ENCODE results near the gene GATA2. TPM values are rescaled to one million over a fixed set of nuclear protein-coding genes. Genes with fewer than 3 reads are reported as not detected.

The GATA2 gene
- polyA plus RNA-seq, 3 donors = 0.07 to 0.36 TPM; not detected in 1

DNA sequence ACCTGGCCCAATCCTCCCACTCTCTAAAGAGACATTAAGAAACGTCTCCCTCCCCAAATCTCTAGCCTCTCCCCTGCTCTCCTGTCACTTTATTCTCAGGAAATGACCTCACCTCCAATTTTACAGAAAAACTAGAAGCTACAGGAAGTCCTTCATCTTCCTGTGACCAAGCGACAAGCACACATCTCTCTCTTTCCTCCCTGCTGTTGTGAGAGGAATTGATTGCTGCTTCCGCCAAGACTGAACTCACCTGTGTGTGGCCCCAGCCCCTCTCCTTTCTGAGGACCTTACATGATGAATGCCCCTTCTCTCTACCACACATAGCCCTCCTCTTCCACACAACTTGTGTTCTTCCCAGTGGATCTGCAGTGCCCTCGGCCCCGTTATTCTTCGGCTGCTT, 44.5 kb downstream of the GATA2 start:
- no peak overlapping the region for H3K4me3 Mint-ChIP-seq
- peaks cover 5% of the 10 kb centered on the region for H3K4me1 Mint-ChIP-seq

DNA sequence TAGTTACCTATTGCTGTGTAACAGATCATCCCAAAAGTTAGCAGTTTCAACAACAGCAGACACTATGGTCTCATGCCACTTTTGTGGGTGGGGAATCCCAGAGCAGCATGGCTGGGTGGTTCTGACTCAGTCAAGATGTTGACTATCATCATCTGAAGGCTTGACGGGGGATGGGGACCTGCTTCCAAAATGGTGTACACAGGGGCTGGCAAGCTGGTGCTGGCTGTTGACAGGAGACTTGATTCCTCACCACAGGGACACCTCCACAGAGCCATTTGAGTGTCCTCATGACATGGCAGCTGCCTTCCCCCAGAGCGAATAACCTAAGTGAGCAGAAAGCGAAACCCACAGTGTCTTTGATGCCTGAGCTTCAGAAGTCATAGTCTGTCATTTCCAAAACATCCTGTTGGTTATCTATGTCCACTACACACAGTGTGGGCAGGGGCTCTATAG, 45.4 kb downstream of the GATA2 start:
- Mint-ChIP-seq H3K4me3 (no peak overlapping the region), H3K9me3 (peaks cover 0 to 7% (median 3%) of the 10 kb centered on the region in 7 donors), H3K36me3 (no peaks in the 10 kb centered on the region), H3K4me1 (peaks cover 5% of the 10 kb centered on the region), H3K27me3 (ENCODE audit: low read depth in 3 of 3) (peaks cover 13 to 26% (median 18%) of the 10 kb centered on the region in 3 donors), H3K27ac (no peak overlapping the region)
- Histone ChIP-seq H3K4me3 (replicated peaks in 1 of 3; ENCODE audit: low read depth in 2 of 3, low read length in 3 of 3) (no peak overlapping the region), H2AFZ (ENCODE audit: insufficient read depth, low read depth, low read length, poor library complexity, severe bottlenecking) (no peak overlapping the region), H4K20me1 (ENCODE audit: insufficient read depth, low read length) (no peaks in the 10 kb centered on the region), H3K4me1 (ENCODE audit: control insufficient read depth in 1 of 2, insufficient read depth in 2 of 2, low read length in 2 of 2) (no peaks in the 10 kb centered on the region), H3K36me3 (replicated peaks in 1 of 2; ENCODE audit: control insufficient read depth in 1 of 2, insufficient read depth in 2 of 2, low read length in 2 of 2) (no peaks in the 10 kb centered on the region), H3K9me3 (replicated peaks in 1 of 2; ENCODE audit: control insufficient read depth in 1 of 2, insufficient read depth in 1 of 2, low read length in 2 of 2) (no peaks in the 10 kb centered on the region), H3K9ac (ENCODE audit: insufficient read depth, low read length, poor library complexity, severe bottlenecking) (no peak overlapping the region), H3K27me3 (ENCODE audit: control insufficient read depth in 2 of 2, insufficient read depth in 2 of 2, low read length in 2 of 2) (peaks cover 0 to 9% of the 10 kb centered on the region in 2 donors), H3K27ac (ENCODE audit: low read depth in 1 of 2, low read length in 2 of 2) (no peak overlapping the region), H3K4me2 (replicated peaks; ENCODE audit: extremely low read depth, low read length, poor library complexity, severe bottlenecking) (no peak overlapping the region), H3K79me2 (ENCODE audit: insufficient read depth, low read length) (no peaks in the 10 kb centered on the region)
- TF ChIP-seq, protein P1, sequence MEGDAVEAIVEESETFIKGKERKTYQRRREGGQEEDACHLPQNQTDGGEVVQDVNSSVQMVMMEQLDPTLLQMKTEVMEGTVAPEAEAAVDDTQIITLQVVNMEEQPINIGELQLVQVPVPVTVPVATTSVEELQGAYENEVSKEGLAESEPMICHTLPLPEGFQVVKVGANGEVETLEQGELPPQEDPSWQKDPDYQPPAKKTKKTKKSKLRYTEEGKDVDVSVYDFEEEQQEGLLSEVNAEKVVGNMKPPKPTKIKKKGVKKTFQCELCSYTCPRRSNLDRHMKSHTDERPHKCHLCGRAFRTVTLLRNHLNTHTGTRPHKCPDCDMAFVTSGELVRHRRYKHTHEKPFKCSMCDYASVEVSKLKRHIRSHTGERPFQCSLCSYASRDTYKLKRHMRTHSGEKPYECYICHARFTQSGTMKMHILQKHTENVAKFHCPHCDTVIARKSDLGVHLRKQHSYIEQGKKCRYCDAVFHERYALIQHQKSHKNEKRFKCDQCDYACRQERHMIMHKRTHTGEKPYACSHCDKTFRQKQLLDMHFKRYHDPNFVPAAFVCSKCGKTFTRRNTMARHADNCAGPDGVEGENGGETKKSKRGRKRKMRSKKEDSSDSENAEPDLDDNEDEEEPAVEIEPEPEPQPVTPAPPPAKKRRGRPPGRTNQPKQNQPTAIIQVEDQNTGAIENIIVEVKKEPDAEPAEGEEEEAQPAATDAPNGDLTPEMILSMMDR (IDR thresholded peaks at IDR 0.05) = no peak
- DNase-seq = no peak
- intact Hi-C loops (cut with micrococcal nuclease) = no loop called here
- 96% methylated on average over 3 of the region's 3 CpGs for WGBS (ENCODE audit: insufficient coverage)

More for the DNA sequence above, 44.5 kb downstream of the GATA2 start:
- Histone ChIP-seq H3K27ac (ENCODE audit: low read depth in 1 of 2, low read length in 2 of 2) (no peak overlapping the region), H3K79me2 (ENCODE audit: insufficient read depth, low read length) (no peaks in the 10 kb centered on the region), H3K9me3 (replicated peaks in 1 of 2; ENCODE audit: control insufficient read depth in 1 of 2, insufficient read depth in 1 of 2, low read length in 2 of 2) (no peaks in the 10 kb centered on the region), H3K4me2 (replicated peaks; ENCODE audit: extremely low read depth, low read length, poor library complexity, severe bottlenecking) (no peak overlapping the region), H3K27me3 (ENCODE audit: control insufficient read depth in 2 of 2, insufficient read depth in 2 of 2, low read length in 2 of 2) (peaks cover 0 to 16% of the 10 kb centered on the region in 2 donors), H3K9ac (ENCODE audit: insufficient read depth, low read length, poor library complexity, severe bottlenecking) (no peak overlapping the region), H3K4me3 (replicated peaks in 1 of 3; ENCODE audit: low read depth in 2 of 3, low read length in 3 of 3) (no peak overlapping the region), H3K36me3 (replicated peaks in 1 of 2; ENCODE audit: control insufficient read depth in 1 of 2, insufficient read depth in 2 of 2, low read length in 2 of 2) (no peaks in the 10 kb centered on the region), H3K4me1 (ENCODE audit: control insufficient read depth in 1 of 2, insufficient read depth in 2 of 2, low read length in 2 of 2) (no peaks in the 10 kb centered on the region), H4K20me1 (ENCODE audit: insufficient read depth, low read length) (no peaks in the 10 kb centered on the region), H2AFZ (ENCODE audit: insufficient read depth, low read depth, low read length, poor library complexity, severe bottlenecking) (no peak overlapping the region)
- H3K27ac Mint-ChIP-seq = no peak overlapping the region
- no peak for DNase-seq
- intact Hi-C loops (cut with micrococcal nuclease) = no loop called here
- TF ChIP-seq, protein P1 (IDR thresholded peaks at IDR 0.05) = no peak
- H3K36me3 Mint-ChIP-seq = no peaks in the 10 kb centered on the region
- H3K9me3 Mint-ChIP-seq = peaks cover 0 to 7% (median 3%) of the 10 kb centered on the region in 7 donors
- peaks cover 18 to 32% (median 21%) of the 10 kb centered on the region in 3 donors for H3K27me3 Mint-ChIP-seq (ENCODE audit: low read depth in 3 of 3)
- WGBS (ENCODE audit: insufficient coverage) = 59% methylated on average over 4 of the region's 6 CpGs

Measured in CD14-positive monocyte (primary cell).